ENCODE measurements around the gene LRRC23.

DNA sequence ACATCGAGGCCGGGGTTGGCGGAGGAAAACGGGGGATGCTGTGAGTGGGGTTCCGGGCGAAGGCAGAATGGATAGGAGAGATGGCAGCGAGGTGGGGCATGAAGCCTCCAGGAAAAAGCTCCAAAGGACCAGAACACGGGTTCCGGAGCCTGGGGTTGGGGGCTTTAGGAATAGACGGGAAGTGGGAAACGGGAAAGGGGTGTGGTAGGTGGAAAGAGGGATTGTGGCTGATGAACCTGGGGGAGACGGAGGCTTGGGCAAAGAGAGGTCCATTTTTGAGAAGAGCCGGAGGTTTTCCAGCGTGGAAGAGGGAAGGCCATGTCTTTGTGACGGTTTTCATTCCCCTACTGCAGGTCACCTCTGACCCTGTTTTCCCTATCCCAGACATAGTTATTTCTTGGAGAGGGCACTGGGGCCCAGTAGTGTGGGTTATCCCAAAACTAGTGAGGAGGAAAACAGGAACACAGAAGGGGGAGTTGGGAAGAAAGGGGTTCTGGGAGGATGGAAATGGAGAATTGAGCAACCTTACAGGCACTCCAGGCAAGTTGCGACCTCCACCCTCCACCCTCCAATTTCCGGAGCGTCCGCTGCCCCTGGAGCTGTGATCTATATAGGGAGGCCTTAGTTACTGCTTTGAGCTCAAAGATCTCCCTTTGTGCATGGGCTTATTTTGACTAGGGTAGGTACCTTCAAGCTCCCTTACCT is 24.2 kb downstream of the LRRC23 start:
- TF ChIP-seq, protein P1, sequence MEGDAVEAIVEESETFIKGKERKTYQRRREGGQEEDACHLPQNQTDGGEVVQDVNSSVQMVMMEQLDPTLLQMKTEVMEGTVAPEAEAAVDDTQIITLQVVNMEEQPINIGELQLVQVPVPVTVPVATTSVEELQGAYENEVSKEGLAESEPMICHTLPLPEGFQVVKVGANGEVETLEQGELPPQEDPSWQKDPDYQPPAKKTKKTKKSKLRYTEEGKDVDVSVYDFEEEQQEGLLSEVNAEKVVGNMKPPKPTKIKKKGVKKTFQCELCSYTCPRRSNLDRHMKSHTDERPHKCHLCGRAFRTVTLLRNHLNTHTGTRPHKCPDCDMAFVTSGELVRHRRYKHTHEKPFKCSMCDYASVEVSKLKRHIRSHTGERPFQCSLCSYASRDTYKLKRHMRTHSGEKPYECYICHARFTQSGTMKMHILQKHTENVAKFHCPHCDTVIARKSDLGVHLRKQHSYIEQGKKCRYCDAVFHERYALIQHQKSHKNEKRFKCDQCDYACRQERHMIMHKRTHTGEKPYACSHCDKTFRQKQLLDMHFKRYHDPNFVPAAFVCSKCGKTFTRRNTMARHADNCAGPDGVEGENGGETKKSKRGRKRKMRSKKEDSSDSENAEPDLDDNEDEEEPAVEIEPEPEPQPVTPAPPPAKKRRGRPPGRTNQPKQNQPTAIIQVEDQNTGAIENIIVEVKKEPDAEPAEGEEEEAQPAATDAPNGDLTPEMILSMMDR (IDR thresholded peaks at IDR 0.05; ENCODE audit: low read length), result no peak
- TF ChIP-seq EZH2 (IDR thresholded peaks at IDR 0.05; ENCODE audit: borderline replicate concordance, low read length), result no peak
